Adipocyte (in vitro differentiated cells): ENCODE results near the gene SPSB4.

ENCODE experiments used
- DNase-seq: peaks from one replicate; pipeline ENCODE4 v3.0.0-alpha.2; 2015; ENCODE audit warnings: low read depth
- H3K27me3 ChIP-seq: replicated peaks from 2 replicates; pipeline ENCODE4 v1.7.0; 2013; ENCODE audit warnings: mild to moderate bottlenecking, low read length, moderate library complexity; ENCODE audit not compliant: control insufficient read depth, insufficient read depth
- H3K36me3 ChIP-seq: 2 replicates; pipeline ENCODE4 v1.7.0; 2013; ENCODE audit warnings: low read length, mild to moderate bottlenecking, moderate library complexity; ENCODE audit not compliant: control insufficient read depth, insufficient read depth, severe bottlenecking
- H3K4me1 ChIP-seq: 2 replicates; pipeline ENCODE4 v1.7.0; 2013; ENCODE audit warnings: mild to moderate bottlenecking, low read length, moderate library complexity; ENCODE audit not compliant: control insufficient read depth, insufficient read depth
- H3K4me3 ChIP-seq: 2 replicates; pipeline ENCODE4 v1.7.0; 2013; ENCODE audit warnings: mild to moderate bottlenecking, low read length, moderate library complexity
- H3K9ac ChIP-seq: 2 replicates; pipeline ENCODE4 v1.7.0; 2013; ENCODE audit warnings: mild to moderate bottlenecking, low read length, moderate library complexity
- H3K9me3 ChIP-seq: 2 replicates; pipeline ENCODE4 v1.7.0; 2013; ENCODE audit warnings: mild to moderate bottlenecking, low read length, moderate library complexity; ENCODE audit not compliant: control insufficient read depth

Gene SPSB4

GRCh38 chr3:141148770-141149169 is 97.6 kb downstream of the SPSB4 start:
- Histone ChIP-seq H3K36me3 (no peaks in the 10 kb centered on the region), H3K27me3 (peaks cover 5% of the 10 kb centered on the region), H3K9ac (no peak overlapping the region), H3K9me3 (peaks cover 10% of the 10 kb centered on the region), H3K4me3 (no peak overlapping the region), H3K4me1 (no peaks in the 10 kb centered on the region)
- no peak for DNase-seq

GRCh38 chr3:141150081-141150830 is 99.1 kb downstream of the SPSB4 start:
- Histone ChIP-seq H3K9ac (no peak overlapping the region), H3K4me1 (no peaks in the 10 kb centered on the region), H3K36me3 (no peaks in the 10 kb centered on the region), H3K9me3 (no peaks in the 10 kb centered on the region), H3K4me3 (no peak overlapping the region), H3K27me3 (peaks cover 5% of the 10 kb centered on the region)
- no peak for DNase-seq

GRCh38 chr3:141150931-141151330 is 99.8 kb downstream of the SPSB4 start:
- no peaks in the 10 kb centered on the region for H3K36me3 ChIP-seq
- H3K9ac ChIP-seq: no peak overlapping the region
- no peaks in the 10 kb centered on the region for H3K4me1 ChIP-seq
- H3K9me3 ChIP-seq: no peaks in the 10 kb centered on the region
- DNase-seq: no peak
- no peak overlapping the region for H3K4me3 ChIP-seq
- peaks cover 5% of the 10 kb centered on the region for H3K27me3 ChIP-seq

- no peak for DNase-seq
- Histone ChIP-seq H3K27me3 (peaks cover 5% of the 10 kb centered on the region), H3K9me3 (no peaks in the 10 kb centered on the region), H3K9ac (no peak overlapping the region), H3K36me3 (no peaks in the 10 kb centered on the region), H3K4me3 (no peak overlapping the region), H3K4me1 (no peaks in the 10 kb centered on the region)
Observed at GRCh38 chr3:141151439-141151838, 100.3 kb downstream of the SPSB4 start.

GRCh38 chr3:141152130-141152529 is 101.0 kb downstream of the SPSB4 start:
- H3K27me3 ChIP-seq: peaks cover 5% of the 10 kb centered on the region
- DNase-seq: no peak
- H3K9ac ChIP-seq: no peak overlapping the region
- no peaks in the 10 kb centered on the region for H3K9me3 ChIP-seq
- no peak overlapping the region for H3K4me3 ChIP-seq
- H3K4me1 ChIP-seq: no peaks in the 10 kb centered on the region
- H3K36me3 ChIP-seq: no peaks in the 10 kb centered on the region

- no peaks in the 10 kb centered on the region for H3K9me3 ChIP-seq
- DNase-seq: no peak
- no peaks in the 10 kb centered on the region for H3K36me3 ChIP-seq
Observed at GRCh38 chr3:141152801-141153678, 101.9 kb downstream of the SPSB4 start.

GRCh38 chr3:141153679-141153966 is 102.5 kb downstream of the SPSB4 start:
- no peaks in the 10 kb centered on the region for H3K4me1 ChIP-seq
- no peak overlapping the region for H3K9ac ChIP-seq
- H3K36me3 ChIP-seq: no peaks in the 10 kb centered on the region
- H3K4me3 ChIP-seq: no peak overlapping the region
- H3K27me3 ChIP-seq: peaks cover 5% of the 10 kb centered on the region
- no peaks in the 10 kb centered on the region for H3K9me3 ChIP-seq
- DNase-seq: no peak

More at GRCh38 chr3:141152801-141153678, 101.9 kb downstream of the SPSB4 start:
- H3K4me3 ChIP-seq: no peak overlapping the region
- H3K4me1 ChIP-seq: no peaks in the 10 kb centered on the region
- H3K9ac ChIP-seq: no peak overlapping the region
- peaks cover 5% of the 10 kb centered on the region for H3K27me3 ChIP-seq

GRCh38 chr3:141164852-141165251 is 113.7 kb downstream of the SPSB4 start:
- H3K27me3 ChIP-seq: no peaks in the 10 kb centered on the region
- H3K4me1 ChIP-seq: no peaks in the 10 kb centered on the region
- peaks cover 24% of the 10 kb centered on the region for H3K9me3 ChIP-seq
- no peak for DNase-seq
- H3K4me3 ChIP-seq: no peak overlapping the region
- H3K36me3 ChIP-seq: no peaks in the 10 kb centered on the region
- H3K9ac ChIP-seq: no peak overlapping the region

GRCh38 chr3:141167681-141168080 is 116.5 kb downstream of the SPSB4 start:
- Histone ChIP-seq H3K4me3 (no peak overlapping the region), H3K4me1 (no peaks in the 10 kb centered on the region), H3K9me3 (peaks cover 8% of the 10 kb centered on the region), H3K9ac (no peak overlapping the region), H3K27me3 (no peaks in the 10 kb centered on the region), H3K36me3 (no peaks in the 10 kb centered on the region)
- DNase-seq: no peak

GRCh38 chr3:141170678-141171295 is 119.6 kb downstream of the SPSB4 start:
- no peaks in the 10 kb centered on the region for H3K36me3 ChIP-seq
- peaks cover 5% of the 10 kb centered on the region for H3K27me3 ChIP-seq
- peaks cover 8% of the 10 kb centered on the region for H3K9me3 ChIP-seq
- DNase-seq: no peak
- H3K9ac ChIP-seq: no peak overlapping the region
- H3K4me1 ChIP-seq: no peaks in the 10 kb centered on the region
- no peak overlapping the region for H3K4me3 ChIP-seq

- Histone ChIP-seq H3K4me3 (no peak overlapping the region), H3K9ac (no peak overlapping the region), H3K9me3 (peaks cover 2% of the 10 kb centered on the region), H3K4me1 (no peaks in the 10 kb centered on the region), H3K27me3 (peaks cover 7% of the 10 kb centered on the region), H3K36me3 (no peaks in the 10 kb centered on the region)
- DNase-seq: no peak
Observed at GRCh38 chr3:141174674-141175073, 123.5 kb downstream of the SPSB4 start.
